NCI-H226 (cell line): ENCODE measurements around the gene SST.

ENCODE experiments used
- DNase-seq: peaks from one replicate; pipeline ENCODE4 v3.0.0-alpha.2; 2015

Gene SST

DNA sequence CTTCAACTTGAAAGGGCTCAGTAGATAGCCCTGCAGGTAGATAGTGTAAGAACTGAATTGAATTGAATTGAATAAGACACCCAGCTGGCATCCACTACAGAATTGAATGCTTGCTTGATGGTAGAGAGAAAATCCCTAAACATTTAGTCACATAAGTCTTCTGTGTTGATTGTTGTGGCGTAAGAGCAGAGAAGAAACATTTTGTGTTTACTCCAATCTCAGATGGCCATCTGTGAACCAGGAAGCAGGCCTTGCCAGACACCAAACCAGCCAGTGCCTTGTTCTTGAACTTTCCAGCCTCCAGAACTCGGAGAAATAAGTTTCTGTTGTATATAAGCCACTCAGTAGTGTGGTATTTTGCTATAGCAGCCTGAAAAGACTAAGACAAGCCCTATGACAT is 43.6 kb downstream of the SST start:
- no peak for DNase-seq

DNA sequence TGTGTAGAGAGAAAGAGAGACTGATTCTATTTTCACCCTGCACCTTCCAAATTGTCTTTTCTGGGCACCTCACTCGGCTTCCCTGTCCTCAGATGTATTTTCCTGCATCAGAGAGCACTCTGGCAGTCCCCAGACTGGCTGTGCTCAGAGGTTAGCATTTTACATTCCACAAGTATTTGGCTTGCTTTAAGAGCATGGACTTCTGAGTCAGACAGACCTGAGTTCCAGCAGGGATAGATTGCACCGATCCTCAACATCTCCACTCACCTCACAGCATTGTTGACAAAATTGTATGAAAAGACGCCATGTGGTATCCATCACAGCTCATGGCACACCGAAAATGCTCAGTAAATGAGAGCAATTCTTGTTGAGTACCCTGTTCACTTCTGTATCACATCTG is 45.6 kb downstream of the SST start:
- DNase-seq: peak; percentile 28

DNA sequence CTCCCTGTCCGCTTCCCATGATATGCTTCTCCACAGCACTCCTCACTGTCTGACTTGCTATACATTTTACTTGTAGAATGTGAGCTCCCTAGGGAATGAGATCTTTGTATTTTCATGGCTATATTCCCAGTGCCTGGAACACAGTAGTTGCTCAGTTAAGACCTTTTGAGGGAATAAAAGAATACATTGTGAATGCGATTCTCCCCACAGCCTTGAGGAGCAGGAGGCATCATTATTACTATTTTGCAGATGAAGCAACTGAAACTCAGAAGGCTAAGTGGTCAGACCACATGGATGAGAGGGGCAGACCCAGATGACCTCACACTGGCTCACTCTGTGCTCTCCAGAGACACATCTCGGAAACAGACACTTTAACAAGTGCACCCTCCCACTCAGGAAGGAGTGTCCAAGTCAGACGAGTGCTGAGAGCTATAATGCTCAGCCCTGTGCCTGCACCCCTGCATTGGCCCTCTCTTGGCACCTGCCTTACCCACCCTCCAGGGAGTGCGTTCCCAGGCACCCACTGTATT is 46.8 kb downstream of the SST start:
- DNase-seq: no peak

DNA sequence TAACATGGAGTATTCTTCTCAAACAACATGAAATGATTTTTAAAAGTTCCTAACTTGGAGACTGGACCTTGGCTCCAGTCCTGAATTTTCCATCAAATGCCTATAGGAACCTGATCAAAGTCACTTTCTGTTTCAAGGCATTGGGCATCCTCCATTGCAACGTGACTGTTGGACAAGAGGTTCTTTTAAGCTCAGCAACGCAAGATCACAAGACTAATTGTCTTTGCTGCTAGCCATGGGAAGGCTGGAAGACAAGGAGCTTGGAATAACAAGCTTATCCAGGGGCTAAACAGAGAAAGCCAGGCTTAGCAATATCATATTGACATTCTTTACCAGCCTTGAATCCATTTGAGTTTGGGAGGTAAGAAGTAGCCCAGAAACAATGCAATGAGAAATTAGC is 48.3 kb downstream of the SST start:
- no peak for DNase-seq

DNA sequence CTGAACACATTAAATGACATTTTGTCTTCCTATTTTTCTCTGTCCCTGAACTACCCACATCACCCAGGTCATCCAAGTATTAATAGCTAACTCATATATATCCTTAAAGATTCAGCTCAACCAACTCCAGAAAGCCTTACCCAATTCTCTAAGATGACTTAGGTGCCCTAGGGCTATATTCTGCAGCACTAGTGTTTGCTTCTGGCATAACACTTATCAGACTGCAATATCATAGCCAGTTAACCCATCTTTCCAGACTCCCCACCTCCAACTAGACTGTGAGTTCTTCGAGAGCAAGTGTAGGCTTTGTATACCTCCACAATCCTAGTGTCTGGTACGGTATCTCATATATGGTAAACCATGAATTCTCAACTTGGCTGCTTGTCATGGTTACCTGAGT is 50.7 kb downstream of the SST start:
- no peak for DNase-seq
